IgD-negative memory B cell (primary cell): ENCODE data around the gene UBAP1. TPM values are rescaled to one million over a fixed set of nuclear protein-coding genes. Genes with fewer than 3 reads are reported as not detected.
"Not testable (repeated sequence)": the region's sequence is repeated elsewhere in the genome, so short reads cannot be mapped to it uniquely, and the experiment has no call there.

Experiments
- H3K27ac Mint-ChIP-seq, 3 donors: one replicate each; pipeline ENCODE4 v1.8.0; 2020 to 2022; ENCODE audit warnings: mild to moderate bottlenecking in 3 of 3, mixed read lengths in 3 of 3, moderate library complexity in 1 of 3
- H3K27me3 Mint-ChIP-seq: one replicate; pipeline ENCODE4 v1.8.0; 2021; ENCODE audit warnings: mixed read lengths
- H3K36me3 Mint-ChIP-seq: one replicate; pipeline ENCODE4 v1.8.0; 2020; ENCODE audit warnings: mild to moderate bottlenecking, mixed read lengths
- H3K4me1 Mint-ChIP-seq, 3 donors: one replicate each; pipeline ENCODE4 v1.8.0; 2020 to 2022; ENCODE audit warnings: mixed read lengths in 3 of 3, mild to moderate bottlenecking in 1 of 3
- H3K4me3 Mint-ChIP-seq, 4 donors: one replicate each; pipeline ENCODE4 v1.8.0; 2020 to 2022; ENCODE audit warnings: mild to moderate bottlenecking in 4 of 4, mixed read lengths in 4 of 4, moderate library complexity in 3 of 4
- H3K9me3 Mint-ChIP-seq, 3 donors: one replicate each; pipeline ENCODE4 v1.8.0; 2020 to 2021; ENCODE audit warnings: mixed read lengths in 3 of 3, mild to moderate bottlenecking in 1 of 3
- polyA plus RNA-seq: library from polyadenylated mRNA; unstranded; fragments of 300-500 nt; fragmentation: Illumina TruSeq; gene quantifications from one replicate; pipeline ENCODE4 v1.2.3, GENCODE V29; 2021

The UBAP1 gene
- polyA plus RNA-seq, 1 donor from 2014 or later = 32.0 TPM

DNA sequence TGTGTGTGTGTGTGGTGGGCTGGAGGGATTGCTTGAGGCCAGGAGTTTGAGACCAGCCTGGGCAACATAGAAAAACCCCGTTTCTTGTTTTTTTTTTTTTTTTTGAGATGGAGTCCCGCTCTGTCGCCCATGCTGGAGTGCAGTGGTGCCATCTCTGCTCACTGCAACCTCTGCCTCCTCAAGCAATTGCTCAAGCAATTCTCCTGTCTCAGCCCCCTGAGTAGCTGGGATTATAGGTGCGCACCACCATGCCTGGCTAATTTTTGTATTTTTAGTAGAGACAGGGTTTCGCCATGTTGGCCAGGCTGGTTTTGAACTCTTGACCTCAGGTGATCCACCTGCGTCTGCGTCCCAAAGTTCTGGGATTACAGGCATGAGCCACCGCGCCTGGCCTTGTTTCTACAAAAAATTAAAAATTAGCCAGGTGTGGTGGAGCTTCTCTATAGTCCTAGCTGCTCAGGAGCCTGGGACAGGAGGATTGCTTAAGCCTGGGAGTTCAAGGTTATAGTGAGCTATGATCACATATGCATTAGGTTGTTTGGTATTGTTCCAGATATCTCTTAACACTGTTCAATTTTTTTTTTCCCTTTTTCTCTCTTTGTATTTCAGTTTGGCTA lies 47.4 kb downstream of the UBAP1 start:
- H3K27ac Mint-ChIP-seq, H3K4me3 Mint-ChIP-seq, H3K9me3 Mint-ChIP-seq, H3K27me3 Mint-ChIP-seq, H3K36me3 Mint-ChIP-seq, H3K4me1 Mint-ChIP-seq: not testable (repeated sequence)

GRCh38 chr9:34227445-34227844 lies 48.6 kb downstream of the UBAP1 start:
- no peak overlapping the region for H3K27ac Mint-ChIP-seq
- no peaks in the 10 kb centered on the region for H3K9me3 Mint-ChIP-seq
- no peak overlapping the region for H3K4me3 Mint-ChIP-seq
- H3K4me1 Mint-ChIP-seq = peaks cover 0 to 5% (median 2%) of the 10 kb centered on the region in 3 donors
- no peaks in the 10 kb centered on the region for H3K36me3 Mint-ChIP-seq
- no peaks in the 10 kb centered on the region for H3K27me3 Mint-ChIP-seq

- Mint-ChIP-seq H3K9me3 (no peaks in the 10 kb centered on the region), H3K27ac (no peak overlapping the region), H3K36me3 (no peaks in the 10 kb centered on the region), H3K4me1 (peaks cover 0 to 4% (median 2%) of the 10 kb centered on the region in 3 donors), H3K27me3 (no peaks in the 10 kb centered on the region), H3K4me3 (no peak overlapping the region)
Observed at GRCh38 chr9:34230556-34230955, 51.7 kb downstream of the UBAP1 start.

DNA sequence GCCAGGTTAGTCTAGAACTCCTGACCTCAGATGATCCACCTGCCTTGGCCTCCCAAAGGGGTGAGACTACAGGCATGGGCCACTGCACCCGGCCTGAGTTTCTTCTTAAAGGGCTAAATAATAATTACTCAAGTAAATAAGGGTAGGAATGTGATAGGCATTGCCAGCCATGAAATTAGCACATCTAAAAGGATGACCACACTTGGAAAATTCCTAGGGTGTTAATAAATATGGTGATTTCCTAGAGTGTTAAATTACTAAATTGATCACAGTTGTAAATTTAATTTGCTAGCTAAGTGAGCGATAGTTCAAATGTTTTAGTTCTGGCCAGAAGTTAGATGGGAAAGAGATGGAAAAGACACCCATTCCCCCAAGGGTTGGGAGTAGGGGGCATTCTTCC lies 53.4 kb downstream of the UBAP1 start:
- H3K4me1 Mint-ChIP-seq = peaks cover 0 to 4% (median 0%) of the 10 kb centered on the region in 3 donors
- H3K4me3 Mint-ChIP-seq = no peak overlapping the region
- H3K27ac Mint-ChIP-seq = no peak overlapping the region
- peaks cover 7% of the 10 kb centered on the region for H3K36me3 Mint-ChIP-seq
- H3K27me3 Mint-ChIP-seq = no peaks in the 10 kb centered on the region
- H3K9me3 Mint-ChIP-seq = no peaks in the 10 kb centered on the region

- Mint-ChIP-seq H3K36me3 (peaks cover 7% of the 10 kb centered on the region), H3K27me3 (no peaks in the 10 kb centered on the region), H3K4me1 (peaks cover 0 to 5% (median 4%) of the 10 kb centered on the region in 3 donors), H3K27ac (no peak overlapping the region), H3K9me3 (no peaks in the 10 kb centered on the region), H3K4me3 (no peak overlapping the region)
Observed at GRCh38 chr9:34233672-34234071, 54.8 kb downstream of the UBAP1 start.

DNA sequence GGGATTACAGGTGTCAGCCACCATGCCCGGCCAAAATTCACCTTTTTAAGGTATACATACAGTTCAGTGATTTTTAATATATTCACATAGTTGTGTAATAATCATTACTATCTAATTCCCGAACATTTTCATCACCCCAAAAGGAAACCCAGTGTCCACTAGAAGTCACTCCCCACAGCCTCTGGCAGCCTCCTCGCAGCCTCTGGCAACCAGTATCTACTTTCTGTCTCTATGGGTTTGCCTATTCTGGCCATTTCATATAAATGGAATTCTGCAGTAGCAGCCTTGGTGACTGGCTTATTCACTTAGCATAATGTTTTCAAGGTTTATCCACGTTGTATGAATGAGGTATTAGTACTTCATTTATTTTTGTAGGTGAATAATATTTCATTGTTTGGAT lies 59.0 kb downstream of the UBAP1 start:
- Mint-ChIP-seq H3K9me3 (peaks cover 0 to 1% (median 0%) of the 10 kb centered on the region in 3 donors), H3K27me3 (no peaks in the 10 kb centered on the region), H3K27ac (no peak overlapping the region), H3K36me3 (peaks cover 7% of the 10 kb centered on the region), H3K4me1 (peaks cover 0 to 7% (median 2%) of the 10 kb centered on the region in 3 donors), H3K4me3 (no peak overlapping the region)

GRCh38 chr9:34240006-34240405 lies 61.2 kb downstream of the UBAP1 start:
- no peaks in the 10 kb centered on the region for H3K27me3 Mint-ChIP-seq

DNA sequence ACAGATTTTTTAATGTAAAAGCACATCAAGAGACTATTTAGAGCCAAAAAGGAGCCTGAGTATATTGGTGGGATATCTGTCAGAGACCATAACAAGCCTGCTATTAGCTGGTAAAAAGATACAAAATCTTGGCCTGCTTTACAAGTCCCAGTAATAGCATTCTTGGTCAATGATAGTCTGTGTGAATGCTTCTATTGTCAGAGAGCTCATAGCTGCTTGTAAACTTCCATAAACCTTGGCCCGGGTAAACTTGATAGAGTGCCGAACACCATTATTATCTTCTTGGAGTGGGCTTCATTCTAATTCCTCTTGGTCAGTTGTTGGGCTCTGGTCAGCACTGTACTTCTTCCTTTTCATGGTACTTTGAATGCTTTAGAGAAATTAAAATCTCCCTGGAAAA lies 64.0 kb downstream of the UBAP1 start:
- Mint-ChIP-seq H3K36me3 (no peaks in the 10 kb centered on the region), H3K27me3 (no peaks in the 10 kb centered on the region), H3K27ac (no peak overlapping the region), H3K4me1 (peaks cover 0 to 7% (median 0%) of the 10 kb centered on the region in 3 donors), H3K9me3 (peaks cover 0 to 1% (median 0%) of the 10 kb centered on the region in 3 donors), H3K4me3 (no peak overlapping the region)

More at GRCh38 chr9:34240006-34240405, 61.2 kb downstream of the UBAP1 start:
- Mint-ChIP-seq H3K36me3 (peaks cover 7% of the 10 kb centered on the region), H3K4me3 (no peak overlapping the region), H3K27ac (peak overlapping the region in 1 of 3 donors; percentile 2), H3K9me3 (peaks cover 0 to 1% (median 0%) of the 10 kb centered on the region in 3 donors), H3K4me1 (peaks cover 0 to 7% (median 0%) of the 10 kb centered on the region in 3 donors)

DNA sequence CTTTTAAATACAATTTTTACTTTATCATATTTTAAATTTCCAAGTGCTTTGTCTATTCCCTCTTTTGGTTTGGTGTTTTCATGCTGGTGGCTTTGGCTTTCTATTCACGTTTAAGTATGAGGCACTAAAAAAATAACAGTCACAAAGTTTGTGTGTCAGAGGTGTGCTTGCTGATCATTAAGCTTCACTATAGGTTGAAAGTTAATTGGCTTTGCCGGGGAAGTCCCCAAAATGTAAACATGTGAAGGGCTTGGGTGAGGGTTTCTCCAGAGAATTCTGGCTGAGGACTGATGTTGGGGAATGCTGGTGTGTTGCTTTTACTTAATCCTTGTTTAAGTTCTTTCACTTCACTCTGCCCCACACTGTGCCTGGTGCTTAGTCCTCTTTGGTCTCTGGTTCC lies 66.4 kb downstream of the UBAP1 start:
- not testable (repeated sequence) for H3K4me1 Mint-ChIP-seq, H3K4me3 Mint-ChIP-seq, H3K27ac Mint-ChIP-seq, H3K9me3 Mint-ChIP-seq, H3K36me3 Mint-ChIP-seq, H3K27me3 Mint-ChIP-seq

- H3K4me3 Mint-ChIP-seq = no peak overlapping the region
- peaks cover 0 to 2% (median 0%) of the 10 kb centered on the region in 3 donors for H3K4me1 Mint-ChIP-seq
- H3K27me3 Mint-ChIP-seq = no peaks in the 10 kb centered on the region
- H3K36me3 Mint-ChIP-seq = peaks cover 5% of the 10 kb centered on the region
- peak overlapping the region in 1 of 3 donors; percentile 16 for H3K27ac Mint-ChIP-seq
- H3K9me3 Mint-ChIP-seq = no peaks in the 10 kb centered on the region
Observed at GRCh38 chr9:34246453-34246852, 67.6 kb downstream of the UBAP1 start.

GRCh38 chr9:34247782-34248181 lies 68.9 kb downstream of the UBAP1 start:
- H3K27me3 Mint-ChIP-seq, H3K4me1 Mint-ChIP-seq, H3K36me3 Mint-ChIP-seq, H3K4me3 Mint-ChIP-seq, H3K27ac Mint-ChIP-seq, H3K9me3 Mint-ChIP-seq: not testable (repeated sequence)

DNA sequence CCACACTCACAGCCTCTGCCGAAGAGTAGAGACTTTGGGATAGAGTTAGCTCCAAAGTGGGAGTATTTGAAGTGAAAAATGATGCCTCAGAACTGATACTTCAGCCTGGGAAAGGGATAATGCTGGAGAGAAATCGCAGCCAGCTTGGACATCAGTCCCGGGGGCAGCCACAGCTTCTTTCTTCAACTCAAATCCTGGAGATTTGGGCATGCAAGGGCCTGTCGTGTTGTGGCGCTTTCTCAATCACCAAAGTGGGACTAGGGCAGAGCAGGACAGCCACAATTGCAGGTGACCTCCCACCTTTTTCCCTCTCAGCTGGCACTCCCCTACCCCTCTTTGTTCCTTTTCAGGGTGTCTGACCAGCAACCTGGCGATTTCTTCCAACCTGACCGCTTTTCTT lies 70.4 kb downstream of the UBAP1 start:
- peaks cover 0 to 2% (median 0%) of the 10 kb centered on the region in 3 donors for H3K4me1 Mint-ChIP-seq
- no peaks in the 10 kb centered on the region for H3K27me3 Mint-ChIP-seq
- H3K4me3 Mint-ChIP-seq = no peak overlapping the region
- H3K9me3 Mint-ChIP-seq = no peaks in the 10 kb centered on the region
- no peak overlapping the region for H3K27ac Mint-ChIP-seq
- peaks cover 5% of the 10 kb centered on the region for H3K36me3 Mint-ChIP-seq

DNA sequence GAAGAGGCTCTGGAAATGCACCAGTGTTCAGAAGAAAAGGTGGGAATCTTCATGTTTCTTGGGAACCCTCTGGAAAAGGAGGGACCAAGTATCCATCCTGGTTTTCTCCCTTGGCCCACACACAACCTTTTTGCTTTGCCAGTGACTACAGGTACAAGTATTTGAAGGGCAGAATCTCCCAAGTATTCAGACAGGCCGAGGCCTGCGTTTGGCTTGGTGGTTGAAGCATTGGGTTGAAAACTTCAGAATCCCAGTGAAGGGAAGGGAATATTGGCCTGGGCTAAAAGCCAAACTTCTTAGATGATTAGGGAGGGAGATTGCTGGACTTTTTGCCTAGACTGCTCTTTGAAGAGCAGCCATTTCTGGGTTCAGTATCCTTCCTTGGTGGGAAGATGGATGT lies 71.9 kb downstream of the UBAP1 start:
- Mint-ChIP-seq H3K36me3 (peaks cover 5% of the 10 kb centered on the region), H3K27ac (no peak overlapping the region), H3K4me3 (no peak overlapping the region), H3K27me3 (no peaks in the 10 kb centered on the region), H3K9me3 (no peaks in the 10 kb centered on the region), H3K4me1 (peaks cover 0 to 2% (median 0%) of the 10 kb centered on the region in 3 donors)

- H3K9me3 Mint-ChIP-seq = no peaks in the 10 kb centered on the region
- H3K4me3 Mint-ChIP-seq = no peak overlapping the region
- H3K36me3 Mint-ChIP-seq = peaks cover 8% of the 10 kb centered on the region
- H3K27me3 Mint-ChIP-seq = no peaks in the 10 kb centered on the region
- H3K4me1 Mint-ChIP-seq = peaks cover 0 to 2% (median 0%) of the 10 kb centered on the region in 3 donors
- no peak overlapping the region for H3K27ac Mint-ChIP-seq
Observed at GRCh38 chr9:34252016-34252415, 73.2 kb downstream of the UBAP1 start.

GRCh38 chr9:34252670-34253459 lies 74.0 kb downstream of the UBAP1 start:
- peak overlapping the region in 1 of 4 donors; percentile 71 for H3K4me3 Mint-ChIP-seq

DNA sequence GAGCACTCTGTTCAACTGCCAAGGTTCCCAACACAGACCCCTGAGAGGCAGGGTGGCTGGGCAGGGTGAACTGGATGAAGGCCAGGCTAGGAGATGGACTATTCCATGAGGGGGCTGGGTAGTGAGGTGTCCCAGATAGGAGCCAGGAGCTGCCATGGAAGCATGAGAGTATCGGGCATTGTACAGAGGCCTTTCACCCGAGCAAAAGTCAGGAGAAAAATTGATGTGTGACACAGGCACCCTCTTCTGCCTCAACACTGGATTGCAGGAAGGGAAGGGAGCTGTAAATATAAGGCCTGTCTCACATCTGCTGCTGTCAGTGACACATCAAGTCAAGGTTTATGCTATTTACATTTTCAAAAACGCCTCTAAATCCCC lies 74.6 kb downstream of the UBAP1 start:
- Mint-ChIP-seq H3K4me1 (peaks cover 0 to 2% (median 0%) of the 10 kb centered on the region in 3 donors), H3K9me3 (no peaks in the 10 kb centered on the region), H3K27ac (peak overlapping the region in 1 of 3 donors; percentile 85), H3K4me3 (no peak overlapping the region), H3K36me3 (peaks cover 8% of the 10 kb centered on the region), H3K27me3 (no peaks in the 10 kb centered on the region)

More at GRCh38 chr9:34252670-34253459, 74.0 kb downstream of the UBAP1 start:
- no peaks in the 10 kb centered on the region for H3K9me3 Mint-ChIP-seq
- H3K36me3 Mint-ChIP-seq = peaks cover 8% of the 10 kb centered on the region
- peak overlapping the region in 1 of 3 donors; percentile 85 for H3K27ac Mint-ChIP-seq
- H3K4me1 Mint-ChIP-seq = peaks cover 0 to 2% (median 0%) of the 10 kb centered on the region in 3 donors
- H3K27me3 Mint-ChIP-seq = no peaks in the 10 kb centered on the region
